ENCODE measurements around the gene MYO1G. TPM values are rescaled to one million over a fixed set of nuclear protein-coding genes. Genes with fewer than 3 reads are reported as not detected.

MYO1G gene
- total and polyA plus RNA-seq, 10 of the 15 experiments (the other 5 are each of a cell fraction or from before 2014, with no cell fraction given), result 1.8 to 232 (median 134) TPM

DNA sequence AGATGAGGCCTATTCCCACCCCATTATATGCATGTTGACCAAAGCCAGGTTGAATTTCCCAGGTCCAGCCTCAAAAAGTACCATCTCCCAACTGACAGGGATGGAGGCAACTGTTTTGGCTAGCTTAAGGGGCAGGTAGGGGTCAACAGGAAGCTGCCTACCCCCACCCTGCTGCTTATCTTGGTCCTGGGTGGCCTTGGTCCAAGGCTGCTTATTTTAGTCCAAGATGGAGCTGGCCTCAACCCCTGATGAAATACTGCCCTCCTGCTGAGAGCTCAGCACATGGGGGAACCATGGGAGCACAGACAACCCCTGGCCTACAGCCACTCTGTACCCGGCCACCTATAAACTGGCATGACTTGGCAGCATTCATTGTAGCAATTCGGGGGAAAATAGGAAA is 23.1 kb downstream of the MYO1G start:
- no TSS peak for BruUV-seq (replicated peaks)
- WGBS (ENCODE audit: insufficient coverage, insufficient replicate concordance, low lambda C conversion rate, missing lambda C conversion rate), result 20% methylated on average over 2 of the region's 2 CpGs
- no peak overlapping the region for H3K4me2 ChIP-seq (ENCODE audit: control insufficient read depth, insufficient read depth)

More for the DNA sequence above, 23.1 kb downstream of the MYO1G start:
- ChIA-PET SMC1A (ENCODE audit: uncharacterized antibody, unreplicated experiment) (interaction anchor here (0.6 to 1.0 kb wide), 3 partner anchors 17 to 92 kb away, joined by 3 read pairs; no protein-coding TSS in a partner anchor), POLR2A (no interaction called here), RAD21 (ENCODE audit: unreplicated experiment) (no interaction called here), CTCF (interaction anchor here (1.2 to 1.5 kb wide), 2 partner anchors 18 to 180 kb away, joined by 6 to 7 read pairs; no protein-coding TSS in a partner anchor)
- in situ Hi-C loops (cut with MboI) (no loop called here), intact Hi-C loops (cut with micrococcal nuclease; ENCODE audit: unreplicated experiment) (no loop called here)
- no peak for ATAC-seq
- Histone ChIP-seq H3K27me3 (replicated peaks in 1 of 2; ENCODE audit: control insufficient read depth in 2 of 2, insufficient read depth in 2 of 2, low read length in 1 of 2) (no peaks in the 10 kb centered on the region), H3K4me1 (ENCODE audit: control insufficient read depth, insufficient read depth, low read length) (peaks cover 15% of the 10 kb centered on the region), H3K27ac (ENCODE audit: control insufficient read depth, insufficient read depth) (no peak overlapping the region), H3K4me3 (no peak overlapping the region), H3K9ac (ENCODE audit: control insufficient read depth, insufficient read depth, low read length) (no peak overlapping the region), H3K36me3 (ENCODE audit: control insufficient read depth in 2 of 2, insufficient read depth in 2 of 2, low read length in 1 of 2) (no peaks in the 10 kb centered on the region; a peak in 1 of 4 replicates), H3K9me3 (replicated peaks; ENCODE audit: control insufficient read depth, insufficient read depth, low read length) (no peaks in the 10 kb centered on the region), H4K20me1 (ENCODE audit: control insufficient read depth, insufficient read depth) (no peaks in the 10 kb centered on the region; the same call in 1 of the 2 replicates), H2AFZ (ENCODE audit: control insufficient read depth, low read depth, low read length) (no peak overlapping the region), H3K79me2 (ENCODE audit: control insufficient read depth, insufficient read depth, low read length) (no peaks in the 10 kb centered on the region)
- no peak for DNase-seq (ENCODE audit: low read depth, low spot score)
- TF ChIP-seq MYC (IDR thresholded peaks at IDR 0.05; ENCODE audit: insufficient read depth, insufficient read length, insufficient replicate concordance, low read length, severe bottlenecking) (no peak), SMAD5 (IDR thresholded peaks at IDR 0.05; ENCODE audit: low read depth) (no peak), NR2C1 (IDR thresholded peaks at IDR 0.05) (no peak), YY1 (IDR thresholded peaks at IDR 0.05; ENCODE audit: low read depth, low read length) (no peak), GATAD2B (conservative IDR thresholded peaks at IDR 0.05; ENCODE audit: low read depth) (no peak), POLR2A (IDR thresholded peaks at IDR 0.05; ENCODE audit: low read depth, low read length) (peak; percentile 37; the same call in 1 of the 2 replicates)
- TF ChIP-seq, protein P1, sequence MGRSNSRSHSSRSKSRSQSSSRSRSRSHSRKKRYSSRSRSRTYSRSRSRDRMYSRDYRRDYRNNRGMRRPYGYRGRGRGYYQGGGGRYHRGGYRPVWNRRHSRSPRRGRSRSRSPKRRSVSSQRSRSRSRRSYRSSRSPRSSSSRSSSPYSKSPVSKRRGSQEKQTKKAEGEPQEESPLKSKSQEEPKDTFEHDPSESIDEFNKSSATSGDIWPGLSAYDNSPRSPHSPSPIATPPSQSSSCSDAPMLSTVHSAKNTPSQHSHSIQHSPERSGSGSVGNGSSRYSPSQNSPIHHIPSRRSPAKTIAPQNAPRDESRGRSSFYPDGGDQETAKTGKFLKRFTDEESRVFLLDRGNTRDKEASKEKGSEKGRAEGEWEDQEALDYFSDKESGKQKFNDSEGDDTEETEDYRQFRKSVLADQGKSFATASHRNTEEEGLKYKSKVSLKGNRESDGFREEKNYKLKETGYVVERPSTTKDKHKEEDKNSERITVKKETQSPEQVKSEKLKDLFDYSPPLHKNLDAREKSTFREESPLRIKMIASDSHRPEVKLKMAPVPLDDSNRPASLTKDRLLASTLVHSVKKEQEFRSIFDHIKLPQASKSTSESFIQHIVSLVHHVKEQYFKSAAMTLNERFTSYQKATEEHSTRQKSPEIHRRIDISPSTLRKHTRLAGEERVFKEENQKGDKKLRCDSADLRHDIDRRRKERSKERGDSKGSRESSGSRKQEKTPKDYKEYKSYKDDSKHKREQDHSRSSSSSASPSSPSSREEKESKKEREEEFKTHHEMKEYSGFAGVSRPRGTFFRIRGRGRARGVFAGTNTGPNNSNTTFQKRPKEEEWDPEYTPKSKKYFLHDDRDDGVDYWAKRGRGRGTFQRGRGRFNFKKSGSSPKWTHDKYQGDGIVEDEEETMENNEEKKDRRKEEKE (IDR thresholded peaks at IDR 0.05), result no peak
- FAIRE-seq, result no peak

All from GM12878 (cell line).